Chondrocyte (in vitro differentiated cells): ENCODE measurements around the gene SLC33A1. TPM values are rescaled to one million over a fixed set of nuclear protein-coding genes. Genes with fewer than 3 reads are reported as not detected.

ENCODE experiments used
- DNase-seq: peaks from one replicate; pipeline ENCODE4 v3.0.0; 2021; ENCODE audit warnings: mixed read lengths, low spot score
- H3K27ac Mint-ChIP-seq: one replicate; pipeline ENCODE4 v1.8.0; 2021; ENCODE audit warnings: mild to moderate bottlenecking, moderate library complexity, mixed read lengths; ENCODE audit not compliant: unreplicated experiment
- H3K27me3 Mint-ChIP-seq: 2 replicates; pipeline ENCODE4 v1.8.0; 2021; ENCODE audit warnings: low read depth, mixed read lengths
- H3K36me3 Mint-ChIP-seq: 2 replicates; pipeline ENCODE4 v1.8.0; 2021; ENCODE audit warnings: low read depth, mixed read lengths
- H3K4me1 Mint-ChIP-seq: 2 replicates; pipeline ENCODE4 v1.8.0; 2021; ENCODE audit warnings: low read depth, mild to moderate bottlenecking, mixed read lengths
- H3K4me3 Mint-ChIP-seq: one replicate; pipeline ENCODE4 v1.8.0; 2021; ENCODE audit warnings: mild to moderate bottlenecking, moderate library complexity, mixed read lengths; ENCODE audit not compliant: unreplicated experiment
- H3K9me3 Mint-ChIP-seq: 2 replicates; pipeline ENCODE4 v1.8.0; 2021; ENCODE audit warnings: low read depth, mixed read lengths
- CTCF ChIP-seq: fragments of 200-600 bp; sonication (generic); IDR thresholded peaks from 2 replicates; pipeline ENCODE4 v1.5.0; 2021; ENCODE audit warnings: antibody characterized with exemption, mild to moderate bottlenecking, moderate library complexity
- total RNA-seq: library from RNA; stranded (reverse); gene quantifications from 3 replicates; pipeline ENCODE4 v1.2.1, GENCODE V29; 2021

SLC33A1 gene
- total RNA-seq, 1 donor from 2014 or later, result 30.0 TPM

DNA sequence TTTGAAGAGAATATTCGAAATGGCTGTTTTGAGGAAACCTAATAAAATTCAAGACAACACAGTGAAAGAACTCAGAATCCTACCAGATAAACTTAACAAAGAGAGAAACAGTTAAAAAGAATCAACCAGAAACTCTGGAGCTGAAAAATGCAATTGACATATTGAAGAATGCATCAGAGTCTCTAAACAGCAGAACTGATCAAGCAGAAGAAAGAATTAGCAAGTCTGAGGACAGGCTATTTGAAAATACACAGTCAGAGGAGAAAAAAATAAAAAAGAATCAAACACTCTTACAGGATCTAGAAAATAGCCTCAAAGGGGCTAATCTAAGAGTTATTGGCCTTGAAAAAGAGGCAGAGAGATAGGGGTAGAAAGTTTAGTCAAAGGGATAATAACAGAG is 61.7 kb downstream of the SLC33A1 start:
- no peak for DNase-seq
- no peak overlapping the region for H3K27ac Mint-ChIP-seq
- no peaks in the 10 kb centered on the region for H3K27me3 Mint-ChIP-seq
- peaks cover 17% of the 10 kb centered on the region for H3K9me3 Mint-ChIP-seq
- no peak for TF ChIP-seq CTCF
- H3K4me1 Mint-ChIP-seq, result no peaks in the 10 kb centered on the region
- no peak overlapping the region for H3K4me3 Mint-ChIP-seq
- H3K36me3 Mint-ChIP-seq, result peaks cover 16% of the 10 kb centered on the region

- Mint-ChIP-seq H3K9me3 (peaks cover 10% of the 10 kb centered on the region), H3K27ac (no peak overlapping the region), H3K4me3 (no peak overlapping the region), H3K27me3 (no peaks in the 10 kb centered on the region), H3K4me1 (no peaks in the 10 kb centered on the region), H3K36me3 (peaks cover 12% of the 10 kb centered on the region)
- DNase-seq, result no peak
- no peak for TF ChIP-seq CTCF
These were observed 63.0 kb downstream of the SLC33A1 start for GRCh38 chr3:155791190-155791589.

DNA sequence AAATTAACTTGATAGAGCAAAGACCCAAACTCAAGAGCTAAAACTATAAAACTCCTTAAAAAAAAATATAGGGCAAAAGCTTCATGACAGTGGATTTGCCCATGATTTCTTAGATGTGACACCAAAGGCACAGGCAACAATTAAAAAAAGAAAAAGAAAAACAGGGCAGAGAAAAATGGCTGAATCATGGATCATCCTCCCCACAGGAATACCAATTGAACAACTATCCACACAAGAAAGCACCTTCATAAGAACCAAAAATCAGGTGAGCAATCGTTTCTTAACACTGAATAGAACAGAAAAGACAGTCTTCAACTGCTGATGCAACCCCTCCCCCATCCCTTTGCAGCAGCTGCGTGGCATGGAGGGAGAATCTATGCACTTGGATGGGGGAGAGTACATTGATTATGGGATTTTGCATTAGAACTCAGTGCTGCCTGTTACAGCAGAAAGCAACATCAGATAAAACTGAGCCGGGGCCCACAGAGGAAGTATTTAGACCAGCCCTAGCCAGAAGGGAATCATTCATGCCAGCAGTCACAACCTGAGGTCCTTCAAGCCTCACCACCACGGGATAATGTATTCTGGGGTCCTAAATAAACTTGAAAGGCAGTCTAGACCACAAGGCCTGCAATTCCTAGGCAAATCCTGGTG is 63.8 kb downstream of the SLC33A1 start:
- TF ChIP-seq CTCF, result no peak
- Mint-ChIP-seq H3K27me3 (no peaks in the 10 kb centered on the region), H3K27ac (no peak overlapping the region), H3K36me3 (peaks cover 8% of the 10 kb centered on the region), H3K9me3 (peaks cover 9% of the 10 kb centered on the region), H3K4me3 (no peak overlapping the region), H3K4me1 (no peaks in the 10 kb centered on the region)
- no peak for DNase-seq

DNA sequence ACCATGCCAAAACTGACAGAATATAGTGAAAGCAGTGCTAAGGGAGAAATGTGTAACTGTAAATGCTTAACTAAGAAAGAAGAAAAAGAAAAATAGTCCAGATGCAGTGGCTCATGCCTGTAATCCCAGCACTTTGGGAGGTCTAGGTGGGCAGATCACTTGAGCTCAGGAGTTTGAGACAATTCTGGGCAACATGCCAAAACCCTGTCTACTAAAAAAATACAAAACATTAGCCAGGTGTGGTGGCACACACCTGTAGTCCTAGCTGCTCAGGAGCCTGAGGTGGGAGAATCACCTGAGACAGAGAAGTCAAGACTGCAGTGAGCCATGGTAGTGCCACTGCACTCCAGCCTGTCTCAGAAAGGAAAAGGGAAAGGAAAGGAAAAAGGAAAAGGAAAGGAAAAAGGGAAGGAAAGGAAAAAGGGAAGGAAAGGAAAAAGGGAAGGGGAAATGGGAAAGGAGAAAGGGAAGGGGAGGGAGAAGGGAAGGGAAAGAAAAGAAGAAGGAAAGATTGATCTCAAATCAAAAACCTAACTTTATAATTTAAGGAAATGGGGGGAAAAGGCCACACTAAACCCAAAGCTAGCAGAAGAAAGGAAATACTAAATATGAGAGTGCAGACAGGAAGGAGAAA is 68.4 kb downstream of the SLC33A1 start:
- no peak for DNase-seq
- Mint-ChIP-seq H3K27ac (no peak overlapping the region), H3K27me3 (no peaks in the 10 kb centered on the region), H3K4me3 (no peak overlapping the region), H3K9me3 (peaks cover 10% of the 10 kb centered on the region), H3K4me1 (no peaks in the 10 kb centered on the region), H3K36me3 (peaks cover 8% of the 10 kb centered on the region)
- no peak for TF ChIP-seq CTCF

DNA sequence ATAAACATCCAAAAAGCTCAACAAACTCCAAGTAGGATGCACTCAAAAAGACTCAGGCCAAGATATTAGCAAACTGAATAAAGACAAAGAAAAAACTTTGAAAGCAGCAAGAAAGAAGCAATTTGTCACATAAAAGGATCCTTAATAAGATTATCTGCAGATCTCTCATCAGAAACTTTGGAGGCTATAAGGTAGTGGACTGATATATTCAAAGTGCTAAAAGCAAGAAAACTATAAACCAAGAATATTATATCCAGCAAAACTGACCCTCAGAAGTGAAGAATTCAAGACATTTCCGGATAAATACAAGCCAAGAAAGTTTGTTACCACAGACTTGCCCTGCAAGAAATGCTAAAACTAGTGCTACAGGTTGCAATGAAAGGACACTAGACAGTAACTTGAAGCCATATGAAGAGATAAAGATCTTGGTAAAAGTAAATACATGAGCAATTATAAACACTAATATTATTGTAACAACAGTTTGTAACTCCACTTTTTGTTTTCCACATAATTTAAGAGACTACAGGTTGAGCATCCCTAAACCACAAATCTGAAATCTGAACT is 71.8 kb downstream of the SLC33A1 start:
- Mint-ChIP-seq H3K27ac (no peak overlapping the region), H3K4me3 (no peak overlapping the region), H3K27me3 (no peaks in the 10 kb centered on the region), H3K4me1 (peaks cover 19% of the 10 kb centered on the region), H3K9me3 (peaks cover 8% of the 10 kb centered on the region), H3K36me3 (peaks cover 8% of the 10 kb centered on the region)
- DNase-seq, result no peak
- TF ChIP-seq CTCF, result no peak
